Panc1 (cell line): ENCODE results near the gene BCR. TPM values are rescaled to one million over a fixed set of nuclear protein-coding genes. Genes with fewer than 3 reads are reported as not detected.

Source experiments
- ATAC-seq: fragments of 200-7000 bp; cut with Tn5 transposase; 2 replicates; pipeline ENCODE4 v1.9.1; 2020; ENCODE audit warnings: mild to moderate bottlenecking, moderate library complexity
- BruUV-seq: library from RNA; stranded (reverse); fragments of 400-500 nt; replicated peaks from 2 replicates; lab custom pipeline; 2021; lab: Mats Ljungman, UMichigan
- CTCF ChIA-PET: fragments of 300-600 bp; sonication (Branson Sonifier 250); formaldehyde crosslinking; loops from one replicate; lab custom pipeline; 2022; ENCODE audit warnings: antibody characterized with exemption; lab: Charles Lee
- POLR2A ChIA-PET: fragments of 300-600 bp; sonication (Branson Sonifier 250); formaldehyde crosslinking; loops from one replicate; lab custom pipeline; 2022; ENCODE audit warnings: antibody characterized with exemption; lab: Charles Lee
- DNase-seq: peaks from one replicate; pipeline ENCODE4 v3.0.0-alpha.2; 2010; ENCODE audit warnings: low read depth, low spot score
- H3K27ac ChIP-seq: 2 replicates; pipeline ENCODE4 v1.5.1; 2011; ENCODE audit warnings: mild to moderate bottlenecking, low read length, inconsistent platforms
- H3K27me3 ChIP-seq: fragments of 200-500 bp; sonication (Bioruptor generic); 2 replicates; pipeline ENCODE4 v1.6.0; 2014; ENCODE audit warnings: low read length, inconsistent platforms; ENCODE audit not compliant: control insufficient read depth, insufficient read depth
- H3K36me3 ChIP-seq: fragments of 200-500 bp; sonication (Bioruptor generic); 2 replicates; pipeline ENCODE4 v1.5.1; 2014; ENCODE audit warnings: inconsistent platforms, mild to moderate bottlenecking, low read length, moderate library complexity; ENCODE audit not compliant: control insufficient read depth, insufficient read depth
- H3K4me1 ChIP-seq: 2 replicates; pipeline ENCODE4 v1.5.1; 2011; ENCODE audit warnings: inconsistent platforms, mild to moderate bottlenecking, low read length, moderate library complexity; ENCODE audit not compliant: control insufficient read depth, insufficient read depth
- H3K4me3 ChIP-seq, 2 experiments: 2 replicates each; pipeline ENCODE4 v1.5.1; 2011 to 2012; ENCODE audit warnings: low read depth in 2 of 2, low read length in 2 of 2, mild to moderate bottlenecking in 2 of 2, inconsistent platforms in 1 of 2, moderate library complexity in 1 of 2
- H3K9me3 ChIP-seq: fragments of 200-500 bp; sonication (Bioruptor generic); 2 replicates; pipeline ENCODE4 v1.5.1; 2014; ENCODE audit warnings: low read depth, mild to moderate bottlenecking, inconsistent platforms, low read length, moderate library complexity; ENCODE audit not compliant: control insufficient read depth, insufficient read depth
- CTCF ChIP-seq: fragments of 450-650 bp; IDR thresholded peaks from 2 replicates; pipeline ENCODE4 v1.5.1; 2017; ENCODE audit warnings: mild to moderate bottlenecking
- POLR2AphosphoS5 ChIP-seq: IDR thresholded peaks from 2 replicates; pipeline ENCODE4 v1.6.1; 2012; ENCODE audit warnings: mild to moderate bottlenecking, low read depth, low read length, moderate library complexity
- REST ChIP-seq, 2 experiments: IDR thresholded peaks; 2 replicates each; pipeline ENCODE4 v1.6.1; 2011 to 2012; ENCODE audit warnings: low read depth in 2 of 2, control low read depth in 1 of 2, low read length in 1 of 2, mild to moderate bottlenecking in 1 of 2, moderate library complexity in 1 of 2; ENCODE audit not compliant: insufficient read depth in 1 of 2
- SIN3A ChIP-seq: IDR thresholded peaks from 2 replicates; pipeline ENCODE4 v1.6.1; 2012; ENCODE audit warnings: low read depth, mild to moderate bottlenecking, low read length, moderate library complexity, borderline replicate concordance; ENCODE audit not compliant: insufficient read depth
- TCF7L2 ChIP-seq: IDR thresholded peaks from 2 replicates; pipeline ENCODE4 v1.6.1; 2011; ENCODE audit warnings: mild to moderate bottlenecking, low read depth, low read length, inconsistent platforms
- in situ Hi-C: cut with HindIII; loops from 2 replicates; pipeline ENCODE4 v1.10.0; 2016; ENCODE audit warnings: low sequenced_read_pairs, low pct_unique_long_range_greater_than_20kb
- intact Hi-C: fragments of 100-400 bp; cut with micrococcal nuclease; formaldehyde crosslinking; loops from one replicate; pipeline ENCODE4 v1.10.0; 2022; ENCODE audit not compliant: unreplicated experiment
- total RNA-seq: library from RNA; stranded (reverse); gene quantifications from one replicate; pipeline ENCODE4 v1.2.1, GENCODE V29; 2021; ENCODE audit not compliant: unreplicated experiment

Gene BCR
- total RNA-seq, 1 experiment from 2014 or later = 32.1 TPM

- H3K9me3 ChIP-seq = no peaks in the 10 kb centered on the region
- H3K27ac ChIP-seq = no peak overlapping the region
- H3K36me3 ChIP-seq = no peaks in the 10 kb centered on the region
- TF ChIP-seq POLR2AphosphoS5 (no peak), SIN3A (no peak), REST (IDR thresholded peaks at IDR 0.05; ENCODE audit: insufficient read depth in 1 of 2, low read depth in 2 of 2, low read length in 1 of 2) (no peak), CTCF (no peak), TCF7L2 (no peak)
- ATAC-seq (no peak), DNase-seq (no peak)
- no peaks in the 10 kb centered on the region for H3K4me1 ChIP-seq
- no TSS peak for BruUV-seq
- no peak overlapping the region for H3K4me3 ChIP-seq
- POLR2A ChIA-PET = no interaction called here
- CTCF ChIA-PET = no interaction called here
- in situ Hi-C loops (no loop called here), intact Hi-C loops (no loop called here)
- no peaks in the 10 kb centered on the region for H3K27me3 ChIP-seq
These were observed 122.1 kb downstream of the BCR start for GRCh38 chr22:23302171-23303002.

- CTCF ChIA-PET = no interaction called here
- Histone ChIP-seq H3K27me3 (no peaks in the 10 kb centered on the region), H3K4me3 (no peak overlapping the region), H3K36me3 (no peaks in the 10 kb centered on the region), H3K27ac (no peak overlapping the region), H3K4me1 (no peaks in the 10 kb centered on the region), H3K9me3 (no peaks in the 10 kb centered on the region)
- intact Hi-C loops (no loop called here), in situ Hi-C loops (no loop called here)
- no peak for TF ChIP-seq TCF7L2
- no peak for TF ChIP-seq POLR2AphosphoS5
- no peak for TF ChIP-seq SIN3A
- no peak for TF ChIP-seq REST (IDR thresholded peaks at IDR 0.05; ENCODE audit: insufficient read depth in 1 of 2, low read depth in 2 of 2, low read length in 1 of 2)
- TF ChIP-seq CTCF = no peak
- DNase-seq (no peak), ATAC-seq (no peak)
- no TSS peak for BruUV-seq
- POLR2A ChIA-PET = no interaction called here
These were observed 125.1 kb downstream of the BCR start for GRCh38 chr22:23305321-23305910.
